HCT116 (cell line): Measurements from ENCODE around the gene CACNA2D3. TPM values are rescaled to one million over a fixed set of nuclear protein-coding genes. Genes with fewer than 3 reads are reported as not detected.
"Not testable (repeated sequence)": the region's sequence is repeated elsewhere in the genome, so short reads cannot be mapped to it uniquely, and the experiment has no call there.

ENCODE experiments used
- ATAC-seq: fragments of 200-7000 bp; cut with Tn5 transposase; 2 replicates; pipeline ENCODE4 v1.9.1; 2020; ENCODE audit warnings: mild to moderate bottlenecking, moderate library complexity
- BruUV-seq: library from RNA; stranded (reverse); fragments of 400-500 nt; replicated peaks from 2 replicates; lab custom pipeline; 2021; lab: Mats Ljungman, UMichigan
- CTCF ChIA-PET: fragments of 300-600 bp; sonication (Branson Sonifier 250); formaldehyde crosslinking; loops from one replicate; lab custom pipeline; 2021; ENCODE audit warnings: antibody characterized with exemption; lab: Charles Lee
- POLR2A ChIA-PET: fragments of 300-600, 350-600 bp; sonication (Branson Sonifier 250); formaldehyde crosslinking; loops from one replicate; lab custom pipeline; 2021; ENCODE audit warnings: antibody characterized with exemption; lab: Charles Lee
- RAD21 ChIA-PET, 2 experiments: fragments of 300-600 bp; sonication (Branson Sonifier 250); formaldehyde crosslinking; loops; one replicate each; lab custom pipeline; 2023; ENCODE audit warnings: low total read pairs in 2 of 2; ENCODE audit not compliant: uncharacterized antibody in 2 of 2, unreplicated experiment in 2 of 2, low non-redundant PET in 1 of 2; lab: Charles Lee
- DNase-seq: peaks from one replicate; pipeline ENCODE4 v3.0.0-alpha.2; 2010; ENCODE audit warnings: low read depth, low spot score
- H2AFZ ChIP-seq: fragments of 200-600 bp; shearing (Covaris generic), sonication (generic); 2 replicates; pipeline ENCODE4 v1.6.1; 2017; ENCODE audit warnings: low read depth, mixed run types, mixed read lengths, antibody characterized with exemption, low read length; ENCODE audit not compliant: poor library complexity, severe bottlenecking
- H3K27ac ChIP-seq: 2 replicates; pipeline ENCODE4 v1.5.1; 2012; ENCODE audit warnings: low read depth, low read length
- H3K27me3 ChIP-seq: fragments of 200-600 bp; sonication (generic); 2 replicates; pipeline ENCODE4 v1.6.1; 2016; ENCODE audit warnings: mixed run types, low read length, mixed read lengths; ENCODE audit not compliant: insufficient read depth
- H3K36me3 ChIP-seq, 2 experiments: fragments of 200-500 bp in 1 of 2; fragments of 200-600 bp in 1 of 2; sonication (Bioruptor generic) in 1 of 2; sonication (generic) in 1 of 2; 2 replicates each; pipeline versions ENCODE4 v1.5.1 to v1.6.1; 2014 to 2016; ENCODE audit warnings: low read length in 2 of 2, inconsistent platforms in 1 of 2, mixed read lengths in 1 of 2, mixed run types in 1 of 2; ENCODE audit not compliant: insufficient read depth in 2 of 2, control insufficient read depth in 1 of 2
- H3K4me1 ChIP-seq, 2 experiments: fragments of 200-600 bp in 1 of 2; sonication (generic) in 1 of 2; 2 replicates each; pipeline versions ENCODE4 v1.5.1 to v1.6.1; 2012 to 2017; ENCODE audit warnings: low read length in 2 of 2, inconsistent platforms in 1 of 2, mild to moderate bottlenecking in 1 of 2, mixed read lengths in 1 of 2, mixed run types in 1 of 2, moderate library complexity in 1 of 2; ENCODE audit not compliant: insufficient read depth in 2 of 2, control insufficient read depth in 1 of 2
- H3K4me2 ChIP-seq: fragments of 200-600 bp; sonication (generic); 2 replicates; pipeline ENCODE4 v1.6.1; 2017; ENCODE audit warnings: mixed run types, low read length, mixed read lengths
- H3K4me3 ChIP-seq, 2 experiments: fragments of 200-600 bp in 1 of 2; sonication (generic) in 1 of 2; replicated peaks in 1 of 2; 2 replicates each; pipeline ENCODE4 v1.5.1; 2011 to 2016; ENCODE audit warnings: low read length in 2 of 2, control low read depth in 1 of 2, low read depth in 1 of 2, mild to moderate bottlenecking in 1 of 2, mixed read lengths in 1 of 2, mixed run types in 1 of 2
- H3K79me2 ChIP-seq: fragments of 200-600 bp; sonication (generic); 2 replicates; pipeline ENCODE4 v1.6.1; 2017; ENCODE audit warnings: mild to moderate bottlenecking, mixed run types, low read length, moderate library complexity, mixed read lengths; ENCODE audit not compliant: insufficient read depth
- H3K9ac ChIP-seq: fragments of 200-600 bp; sonication (generic); 2 replicates; pipeline ENCODE4 v1.6.1; 2016; ENCODE audit warnings: low read length, mixed read lengths
- H3K9me2 ChIP-seq: fragments of 200-600 bp; sonication (generic), shearing (Covaris generic); 2 replicates; pipeline ENCODE4 v1.6.1; 2017; ENCODE audit warnings: mixed run types, mild to moderate bottlenecking, moderate library complexity; ENCODE audit not compliant: insufficient read depth
- H3K9me3 ChIP-seq, 2 experiments: fragments of 200-500 bp in 1 of 2; fragments of 200-600 bp in 1 of 2; sonication (Bioruptor generic) in 1 of 2; sonication (generic) in 1 of 2; 2 replicates each; pipeline ENCODE4 v1.6.1; 2014 to 2017; ENCODE audit warnings: low read length in 2 of 2, mixed read lengths in 2 of 2, inconsistent platforms in 1 of 2, low read depth in 1 of 2, mild to moderate bottlenecking in 1 of 2, mixed run types in 1 of 2, moderate library complexity in 1 of 2; ENCODE audit not compliant: control insufficient read depth in 1 of 2, insufficient read depth in 1 of 2
- H4K20me1 ChIP-seq: fragments of 200-600 bp; sonication (generic), shearing (Covaris generic); 2 replicates; pipeline ENCODE4 v1.6.1; 2017; ENCODE audit warnings: mixed run types, mild to moderate bottlenecking, moderate library complexity; ENCODE audit not compliant: insufficient read depth
- YY1 ChIP-seq: IDR thresholded peaks from 2 replicates; pipeline ENCODE4 v1.6.1; 2011; ENCODE audit warnings: low read length, low read depth, moderate library complexity, mild to moderate bottlenecking; ENCODE audit not compliant: insufficient replicate concordance; ENCODE audit errors: extremely low read depth
- intact Hi-C: fragments of 100-400 bp; cut with micrococcal nuclease; formaldehyde crosslinking; loops from 2 replicates; pipeline ENCODE4 v1.10.0; 2022
- total RNA-seq: library from RNA; stranded (reverse); gene quantifications from one replicate; pipeline ENCODE4 v1.2.1, GENCODE V29; 2021; ENCODE audit not compliant: unreplicated experiment
- TF ChIP-seq, protein P1 (sequence below): IDR thresholded peaks from 2 replicates; pipeline ENCODE4 v1.6.1; 2011; ENCODE audit warnings: mild to moderate bottlenecking, low read length, moderate library complexity; ENCODE audit not compliant: insufficient replicate concordance; ENCODE audit errors: extremely low read depth

Gene CACNA2D3
- total RNA-seq, 1 experiment from 2014 or later, result 0.20 TPM

DNA sequence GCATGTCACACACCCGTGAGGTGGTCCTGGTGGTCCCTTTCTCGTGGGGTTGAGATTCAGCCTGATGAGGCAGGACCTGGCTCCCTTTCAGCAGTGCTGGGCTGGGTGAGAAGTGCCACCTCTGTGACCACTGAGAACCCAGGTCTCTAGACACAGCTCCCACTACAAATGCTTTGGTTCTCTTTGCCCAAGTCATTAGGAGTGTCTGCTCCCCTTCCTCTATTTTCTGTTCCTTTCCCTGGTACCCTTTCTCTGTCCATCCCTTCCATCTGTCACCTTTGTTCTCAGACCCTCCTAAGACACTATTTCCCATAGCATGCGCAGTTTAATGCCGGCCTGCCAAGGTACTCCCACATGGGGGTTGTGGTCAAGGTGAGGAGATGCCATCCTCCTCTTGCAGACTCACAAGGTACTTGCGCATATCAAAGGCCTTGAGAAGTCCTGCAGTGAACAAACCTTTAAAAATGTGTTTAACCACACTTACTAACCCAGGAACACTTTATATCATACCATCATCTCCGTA is 507.8 kb downstream of the CACNA2D3 start (continued):
- TF ChIP-seq, protein P1, sequence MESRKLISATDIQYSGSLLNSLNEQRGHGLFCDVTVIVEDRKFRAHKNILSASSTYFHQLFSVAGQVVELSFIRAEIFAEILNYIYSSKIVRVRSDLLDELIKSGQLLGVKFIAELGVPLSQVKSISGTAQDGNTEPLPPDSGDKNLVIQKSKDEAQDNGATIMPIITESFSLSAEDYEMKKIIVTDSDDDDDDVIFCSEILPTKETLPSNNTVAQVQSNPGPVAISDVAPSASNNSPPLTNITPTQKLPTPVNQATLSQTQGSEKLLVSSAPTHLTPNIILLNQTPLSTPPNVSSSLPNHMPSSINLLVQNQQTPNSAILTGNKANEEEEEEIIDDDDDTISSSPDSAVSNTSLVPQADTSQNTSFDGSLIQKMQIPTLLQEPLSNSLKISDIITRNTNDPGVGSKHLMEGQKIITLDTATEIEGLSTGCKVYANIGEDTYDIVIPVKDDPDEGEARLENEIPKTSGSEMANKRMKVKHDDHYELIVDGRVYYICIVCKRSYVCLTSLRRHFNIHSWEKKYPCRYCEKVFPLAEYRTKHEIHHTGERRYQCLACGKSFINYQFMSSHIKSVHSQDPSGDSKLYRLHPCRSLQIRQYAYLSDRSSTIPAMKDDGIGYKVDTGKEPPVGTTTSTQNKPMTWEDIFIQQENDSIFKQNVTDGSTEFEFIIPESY, result no peak
- no peak for TF ChIP-seq YY1
- TF ChIP-seq, all 23 proteins: peak for 0

GRCh38 chr3:54631001-54631400 is 508.6 kb downstream of the CACNA2D3 start:
- POLR2A ChIA-PET, ATAC-seq, H3K27ac ChIP-seq, BruUV-seq, H3K4me3 ChIP-seq, H4K20me1 ChIP-seq, H3K27me3 ChIP-seq, H3K36me3 ChIP-seq, H3K4me2 ChIP-seq, H2AFZ ChIP-seq, intact Hi-C loops, DNase-seq, H3K79me2 ChIP-seq, H3K4me1 ChIP-seq, H3K9me3 ChIP-seq, RAD21 ChIA-PET, H3K9ac ChIP-seq, CTCF ChIA-PET, H3K9me2 ChIP-seq: not testable (repeated sequence)
